ENCODE measurements around the gene BLTP3B.

BLTP3B gene

DNA sequence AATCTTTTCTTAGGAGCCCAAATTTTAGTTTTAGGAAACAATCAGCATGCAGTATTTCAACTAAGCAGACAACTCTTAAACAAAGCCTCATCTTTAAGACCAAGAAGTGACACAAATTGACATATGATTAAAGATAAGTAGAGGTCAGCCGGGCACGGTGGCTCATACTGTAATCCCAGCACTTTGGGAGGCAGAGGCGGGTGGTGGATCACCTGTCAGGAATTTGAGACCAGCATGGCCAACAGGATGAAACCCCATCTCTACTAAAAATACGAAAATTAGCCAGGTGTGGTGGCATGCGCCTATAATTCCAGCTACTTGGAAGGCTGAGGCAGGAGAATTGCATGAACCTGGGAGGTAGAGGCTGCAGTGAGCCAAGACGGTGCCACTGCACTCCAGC lies 35.8 kb downstream of the BLTP3B start:
- no peak for DNase-seq

- no peak for DNase-seq
These were observed 37.0 kb downstream of the BLTP3B start for GRCh38 chr12:100105661-100106060.

GRCh38 chr12:100101000-100101399 lies 41.7 kb downstream of the BLTP3B start:
- DNase-seq, result no peak

Measured in NCI-H2171 treated with DMSO at 0.1 percent for 48 hours (cell line).